HepG2 (cell line): Measurements from ENCODE around the gene SRRM2. TPM values are rescaled to one million over a fixed set of nuclear protein-coding genes. Genes with fewer than 3 reads are reported as not detected.
A peak's percentile ranks its signal among the peaks of the same experiment; 100 is the strongest.

Experiments used
- ATAC-seq: fragments of 200-7000 bp; cut with Tn5 transposase; 3 replicates; pipeline ENCODE4 v1.9.1; 2020; ENCODE audit warnings: mild to moderate bottlenecking, moderate library complexity
- BruUV-seq: library from RNA; stranded (reverse); fragments of 400-500 nt; replicated peaks from 2 replicates; lab custom pipeline; 2021; lab: Mats Ljungman, UMichigan
- CTCF ChIA-PET: fragments of 300-600 bp; formaldehyde crosslinking; extraction: SDS; loops from one replicate; lab custom pipeline; 2021; ENCODE audit warnings: low total read pairs, inconsistent platforms, low intra/inter-chr PET ratio; lab: Yijun Ruan, JAX
- POLR2A ChIA-PET: fragments of 350-600 bp; sonication (Branson Sonifier 250); formaldehyde crosslinking; loops from one replicate; lab custom pipeline; 2020; ENCODE audit warnings: antibody characterized with exemption, inconsistent platforms; lab: Yijun Ruan, JAX
- DNase-seq: peaks from one replicate; pipeline ENCODE4 v3.0.0-alpha.2; 2015; ENCODE audit warnings: low spot score
- FAIRE-seq: peaks from 3 replicates; lab custom pipeline; 2011; peaks lifted over from hg19 to GRCh38; lab: Jason Lieb, UNC
- H2AFZ ChIP-seq: one replicate; pipeline ENCODE4 v1.6.1; 2011; ENCODE audit warnings: low read length, inconsistent platforms
- H3K27ac ChIP-seq: fragments of 300-600 bp; 3 replicates; pipeline ENCODE4 v1.8.0; 2011; ENCODE audit warnings: mixed run types, mild to moderate bottlenecking, mixed read lengths, low read length, inconsistent platforms; ENCODE audit not compliant: insufficient read depth; ENCODE audit errors: extremely low read length
- H3K27me3 ChIP-seq, 2 experiments: fragments of 200-600 bp in 1 of 2; 2 replicates in 1 of 2; 3 replicates in 1 of 2; pipeline versions ENCODE4 v1.6.0 to v1.8.0; 2011; ENCODE audit warnings: low read length in 2 of 2, mild to moderate bottlenecking in 2 of 2, moderate library complexity in 2 of 2, inconsistent platforms in 1 of 2; ENCODE audit not compliant: insufficient read depth in 2 of 2, control insufficient read depth in 1 of 2
- H3K36me3 ChIP-seq, 2 experiments: fragments of 200-600 bp in 1 of 2; replicated peaks in 1 of 2; 2 replicates in 1 of 2; 3 replicates in 1 of 2; pipeline versions ENCODE4 v1.5.1 to v1.8.0; 2011; ENCODE audit warnings: low read length in 2 of 2, inconsistent platforms in 1 of 2; ENCODE audit not compliant: insufficient read depth in 2 of 2, control insufficient read depth in 1 of 2
- H3K4me1 ChIP-seq: 2 replicates; pipeline ENCODE4 v1.5.1; 2012; ENCODE audit warnings: low read length, inconsistent platforms; ENCODE audit not compliant: insufficient read depth
- H3K4me2 ChIP-seq: 2 replicates; pipeline ENCODE4 v1.6.0; 2011; ENCODE audit warnings: low read depth, low read length, inconsistent platforms
- H3K4me3 ChIP-seq, 3 experiments: fragments of 200-600 bp in 1 of 3; sonication (generic), shearing (Covaris generic) in 1 of 3; replicated peaks in 1 of 3; 2 replicates each; pipeline ENCODE4 v1.5.1; 2011 to 2016; ENCODE audit warnings: low read length in 3 of 3, inconsistent platforms in 2 of 3, low read depth in 2 of 3, mild to moderate bottlenecking in 2 of 3, control low read depth in 1 of 3, mixed read lengths in 1 of 3; ENCODE audit not compliant: insufficient read depth in 1 of 3
- H3K79me2 ChIP-seq: one replicate; pipeline ENCODE4 v1.6.1; 2011; ENCODE audit warnings: low read length, inconsistent platforms; ENCODE audit not compliant: insufficient read depth
- H3K9ac ChIP-seq: 2 replicates; pipeline ENCODE4 v1.6.0; 2011; ENCODE audit warnings: mild to moderate bottlenecking, low read depth, low read length, inconsistent platforms; ENCODE audit not compliant: insufficient read depth
- H3K9me3 ChIP-seq: 2 replicates; pipeline ENCODE4 v1.5.1; 2012; ENCODE audit warnings: mild to moderate bottlenecking, low read length
- H4K20me1 ChIP-seq: 2 replicates; pipeline ENCODE4 v1.6.0; 2011; ENCODE audit warnings: inconsistent platforms, mild to moderate bottlenecking, low read length, moderate library complexity; ENCODE audit not compliant: insufficient read depth
- AGO2 ChIP-seq: fragments of 200-400 bp; formaldehyde crosslinking; optimal IDR thresholded peaks from 2 replicates; pipeline ENCODE3; 2017; ENCODE audit warnings: mild to moderate bottlenecking, low read depth, low read length, moderate library complexity
- CEBPG ChIP-seq: IDR thresholded peaks from 2 replicates; pipeline ENCODE4 v1.6.1; 2016
- GABPA ChIP-seq, 2 experiments: IDR thresholded peaks; 2 replicates each; pipeline ENCODE4 v1.6.1; 2011 to 2016; ENCODE audit warnings: low read depth in 2 of 2, low read length in 1 of 2, missing biosample characterization in 1 of 2, missing genetic modification characterization in 1 of 2
- HOXA3 ChIP-seq: sonication (generic); formaldehyde crosslinking; IDR thresholded peaks from 2 replicates; pipeline ENCODE4 v1.5.0; 2020; ENCODE audit warnings: missing genetic modification reagents
- IKZF5 ChIP-seq: IDR thresholded peaks from 2 replicates; pipeline ENCODE4 v1.6.1; 2018; ENCODE audit warnings: missing genetic modification reagents, mild to moderate bottlenecking, missing compliant biosample characterization
- MIER3 ChIP-seq: IDR thresholded peaks from 2 replicates; pipeline ENCODE4 v1.6.1; 2016; ENCODE audit warnings: missing compliant biosample characterization, borderline replicate concordance
- MYC ChIP-seq: sonication (generic); formaldehyde crosslinking; IDR thresholded peaks from 2 replicates; pipeline ENCODE4 v1.9.0; 2021; ENCODE audit warnings: missing genetic modification reagents, borderline replicate concordance
- PPARG ChIP-seq: conservative IDR thresholded peaks from 2 replicates; pipeline ENCODE4 v1.6.1; 2016; ENCODE audit warnings: missing biosample characterization, missing genetic modification reagents
- SIX4 ChIP-seq: sonication (generic); formaldehyde crosslinking; IDR thresholded peaks from 2 replicates; pipeline ENCODE4 v1.4.0; 2020; ENCODE audit warnings: missing genetic modification reagents
- SPEN ChIP-seq: sonication (generic); formaldehyde crosslinking; IDR thresholded peaks from 2 replicates; pipeline ENCODE4 v1.5.1; 2020; ENCODE audit warnings: low read depth, mild to moderate bottlenecking, missing genetic modification reagents
- TBX3 ChIP-seq: fragments of 450-650 bp; IDR thresholded peaks from 2 replicates; pipeline ENCODE4 v1.6.1; 2017; ENCODE audit warnings: antibody characterized with exemption, mild to moderate bottlenecking, inconsistent platforms, borderline replicate concordance
- TRIM24 ChIP-seq: sonication (generic); formaldehyde crosslinking; IDR thresholded peaks from 2 replicates; pipeline ENCODE4 v1.8.0; 2022; ENCODE audit warnings: mild to moderate bottlenecking, missing genetic modification reagents
- U2AF1 ChIP-seq: fragments of 200-400 bp; formaldehyde crosslinking; optimal IDR thresholded peaks from 2 replicates; pipeline ENCODE3; 2017; ENCODE audit warnings: mild to moderate bottlenecking, low read depth, low read length
- ZBTB1 ChIP-seq: sonication (generic); formaldehyde crosslinking; IDR thresholded peaks from 2 replicates; pipeline ENCODE4 v1.4.0; 2020; ENCODE audit warnings: missing genetic modification reagents, borderline replicate concordance
- ZBTB20 ChIP-seq: sonication (generic); formaldehyde crosslinking; IDR thresholded peaks from 2 replicates; pipeline ENCODE4 v1.8.1; 2023; ENCODE audit warnings: missing genetic modification reagents, low read depth, mild to moderate bottlenecking, borderline replicate concordance
- ZBTB8A ChIP-seq: sonication (generic); formaldehyde crosslinking; IDR thresholded peaks from 2 replicates; pipeline ENCODE4 v1.4.0; 2020; ENCODE audit warnings: mild to moderate bottlenecking, low read depth, missing genetic modification reagents, borderline replicate concordance
- ZMYM3 ChIP-seq: sonication (generic); formaldehyde crosslinking; IDR thresholded peaks from 2 replicates; pipeline ENCODE4 v1.5.1; 2020; ENCODE audit warnings: mild to moderate bottlenecking, missing genetic modification reagents
- ZNF510 ChIP-seq: sonication (generic); formaldehyde crosslinking; IDR thresholded peaks from 2 replicates; pipeline ENCODE4 v1.4.0; 2020; ENCODE audit warnings: low read depth, mild to moderate bottlenecking, missing genetic modification reagents
- ZNF883 ChIP-seq: sonication (generic); formaldehyde crosslinking; IDR thresholded peaks from 2 replicates; pipeline ENCODE4 v1.5.1; 2020; ENCODE audit warnings: mild to moderate bottlenecking, missing genetic modification reagents; ENCODE audit errors: not compliant biosample characterization
- ZSCAN9 ChIP-seq: IDR thresholded peaks from 2 replicates; pipeline ENCODE4 v1.6.1; 2016; ENCODE audit warnings: borderline replicate concordance
- WGBS: methylation state at CpG from one replicate; pipeline ENCODE4 v1.1.6; 2017; ENCODE audit warnings: low lambda C conversion rate; 5-methylcytosine and 5-hydroxymethylcytosine counted together
- in situ Hi-C: cut with HindIII; loops from 2 replicates; pipeline ENCODE4 v1.10.0; 2017; ENCODE audit warnings: low pct_unique_long_range_greater_than_20kb; ENCODE audit not compliant: extremely low pct_ligation_motif_present
- intact Hi-C: fragments of 100-400 bp; cut with micrococcal nuclease; formaldehyde crosslinking; loops from one replicate; pipeline ENCODE4 v1.10.0; 2022; ENCODE audit not compliant: unreplicated experiment
- polyA plus RNA-seq, 8 experiments: library from polyadenylated mRNA; depleted of rRNA in 3 of 8; stranded (reverse) in 7 of 8; unstranded in 1 of 8; fragments of >200 nt; fragmentation: Illumina TruSeq in 4 of 8; extraction: Trizol in 4 of 8; gene quantifications; 2 replicates each; pipeline versions ENCODE4 v1.2.1 to v1.2.3, GENCODE V29; 2011 to 2016; ENCODE audit warnings: low read depth in 4 of 8, missing spikeins in 1 of 8, mixed read lengths in 1 of 8; ENCODE audit not compliant: insufficient read depth in 1 of 8
- total RNA-seq, 5 experiments: library from RNA; depleted of rRNA; stranded (reverse); fragments of >200 nt; fragmentation: Illumina TruSeq; extraction: Trizol; gene quantifications; 2 replicates each; pipeline ENCODE4 v1.2.3, GENCODE V29; 2016; ENCODE audit warnings: low read depth in 1 of 5

SRRM2 gene
- total and polyA plus RNA-seq, 2 of the 13 experiments (the other 11 are each of a cell fraction or from before 2014, with no cell fraction given): 50.4 to 112 TPM

GRCh38 chr16:2779151-2779920 is 26.9 kb downstream of the SRRM2 start:
- Histone ChIP-seq H3K4me1 (peaks cover 25% of the 10 kb centered on the region), H3K9ac (no peak overlapping the region), H3K4me2 (no peak overlapping the region), H3K27ac (no peak overlapping the region), H4K20me1 (no peaks in the 10 kb centered on the region), H3K4me3 (no peak overlapping the region), H2AFZ (no peak overlapping the region), H3K27me3 (peaks cover 0 to 21% of the 10 kb centered on the region in 2 experiments; a peak in 4 of 5 replicates), H3K79me2 (peaks cover 30% of the 10 kb centered on the region), H3K9me3 (no peaks in the 10 kb centered on the region), H3K36me3 (peaks cover 2 to 7% of the 10 kb centered on the region in 2 experiments; a peak in 2 of 5 replicates)
- DNase-seq (no peak), FAIRE-seq (no peak), ATAC-seq (no peak)
- in situ Hi-C loops (no loop called here), intact Hi-C loops (no loop called here)
- ChIA-PET CTCF (no interaction called here), POLR2A (interaction anchor here (1.7 to 6.1 kb wide), 2 partner anchors 15 to 27 kb away, joined by 5 to 74 read pairs; partner anchors contain the start of gene SRRM2)
- no TSS peak for BruUV-seq
- 86% methylated on average over 19 of the region's 23 CpGs for WGBS
- TF ChIP-seq SIX4 (no peak), ZNF510 (CRISPR knock-in tag) (no peak), IKZF5 (CRISPR knock-in tag) (no peak), TBX3 (no peak), PPARG (CRISPR knock-in tag) (no peak), MIER3 (CRISPR knock-in tag) (no peak), ZBTB8A (CRISPR knock-in tag) (no peak), GABPA (IDR thresholded peaks at IDR 0.05; ENCODE audit: low read depth, low read length) (no peak), GABPA (CRISPR knock-in tag; IDR thresholded peaks at IDR 0.05; ENCODE audit: low read depth) (no peak), HOXA3 (0 out of 2 replicates have a peak, but pooled peaks have one; percentile 2), ZBTB1 (CRISPR knock-in tag) (no peak), MYC (CRISPR knock-in tag) (no peak), U2AF1 (no peak), CEBPG (CRISPR knock-in tag) (no peak), ZSCAN9 (CRISPR knock-in tag) (no peak), AGO2 (peak; percentile 86), TRIM24 (CRISPR knock-in tag) (no peak), ZNF883 (CRISPR knock-in tag) (no peak), SPEN (CRISPR knock-in tag) (0 out of 2 replicates have a peak, but pooled peaks have one; percentile 29), ZBTB20 (CRISPR knock-in tag) (no peak), ZMYM3 (CRISPR knock-in tag) (no peak)
